GM19193 (cell line): Measurements from ENCODE around the gene TBCCD1.

Experiments used
- POLR2A ChIP-seq: IDR thresholded peaks from 4 replicates; pipeline ENCODE4 v1.6.1; 2011; ENCODE audit not compliant: insufficient read depth, insufficient read length; ENCODE audit errors: extremely low read depth

TBCCD1 gene, protein sequence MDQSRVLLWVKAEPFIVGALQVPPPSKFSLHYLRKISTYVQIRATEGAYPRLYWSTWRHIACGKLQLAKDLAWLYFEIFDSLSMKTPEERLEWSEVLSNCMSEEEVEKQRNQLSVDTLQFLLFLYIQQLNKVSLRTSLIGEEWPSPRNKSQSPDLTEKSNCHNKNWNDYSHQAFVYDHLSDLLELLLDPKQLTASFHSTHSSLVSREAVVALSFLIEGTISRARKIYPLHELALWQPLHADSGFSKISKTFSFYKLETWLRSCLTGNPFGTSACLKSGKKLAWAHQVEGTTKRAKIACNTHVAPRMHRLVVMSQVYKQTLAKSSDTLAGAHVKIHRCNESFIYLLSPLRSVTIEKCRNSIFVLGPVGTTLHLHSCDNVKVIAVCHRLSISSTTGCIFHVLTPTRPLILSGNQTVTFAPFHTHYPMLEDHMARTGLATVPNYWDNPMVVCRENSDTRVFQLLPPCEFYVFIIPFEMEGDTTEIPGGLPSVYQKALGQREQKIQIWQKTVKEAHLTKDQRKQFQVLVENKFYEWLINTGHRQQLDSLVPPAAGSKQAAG

DNA sequence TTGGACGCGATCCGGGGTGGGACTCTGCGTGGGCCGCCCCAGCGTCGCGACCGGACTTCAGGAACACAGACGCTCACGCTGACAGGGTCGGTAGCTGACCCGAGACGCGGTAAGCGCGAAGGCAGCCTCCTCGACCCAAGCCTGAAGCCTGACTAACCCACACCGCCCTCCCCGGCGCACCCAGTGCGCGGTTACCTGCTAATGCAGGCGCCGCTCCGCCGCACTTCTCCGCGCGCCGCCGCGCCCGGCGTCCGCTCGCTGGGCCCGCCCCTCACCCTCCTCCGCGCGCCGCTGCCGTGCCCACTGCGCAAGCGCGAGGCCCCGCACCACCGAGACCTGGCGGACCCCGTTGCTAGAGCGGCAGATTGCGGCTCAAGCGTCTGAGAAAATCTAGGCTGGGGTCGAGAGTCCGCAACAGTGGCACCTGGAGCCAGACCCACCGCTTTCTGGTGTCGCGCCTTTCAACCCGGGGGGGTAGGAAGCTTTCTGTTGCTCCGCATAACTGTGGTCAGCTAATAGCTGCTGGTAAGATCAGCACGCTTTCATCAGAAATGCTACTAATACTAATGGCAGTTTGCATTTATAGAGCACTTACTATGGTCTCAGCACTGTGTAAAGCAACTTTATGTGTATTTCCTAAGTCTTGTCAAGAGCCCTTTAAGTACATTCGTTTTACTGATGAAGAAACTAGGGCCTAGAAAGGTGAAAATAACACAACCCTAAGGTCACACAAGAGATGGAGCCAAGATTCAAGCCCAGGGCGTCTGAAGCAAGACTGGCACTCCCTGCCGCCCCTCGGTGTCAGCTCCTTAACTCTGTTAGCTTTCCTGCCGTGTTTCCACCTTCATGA is at the start of gene TBCCD1:
Gene TBCCD1, minus strand, starts transcription at position 268 of the 850 bp plus-strand sequence. CDS start 3,010 bp downstream, outside the sequence.
- TF ChIP-seq POLR2A, result peak; percentile 97

DNA sequence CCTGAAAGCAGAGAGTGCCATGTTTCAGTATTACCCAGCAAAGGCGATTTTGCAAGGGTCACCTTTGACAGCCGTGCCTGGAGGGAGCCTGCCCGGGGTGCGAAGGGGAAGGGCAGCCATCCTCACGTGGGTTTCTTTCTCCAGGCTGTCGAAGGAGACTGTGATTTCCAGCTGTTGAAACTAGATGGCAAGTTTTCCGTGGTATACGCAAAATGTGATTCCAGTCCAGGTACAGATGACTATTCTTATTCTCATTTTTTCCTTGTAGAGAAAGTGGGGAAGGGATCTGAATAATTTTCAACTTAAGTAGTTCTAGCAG is 49.1 kb upstream of the TBCCD1 start:
- TF ChIP-seq POLR2A, result no peak

DNA sequence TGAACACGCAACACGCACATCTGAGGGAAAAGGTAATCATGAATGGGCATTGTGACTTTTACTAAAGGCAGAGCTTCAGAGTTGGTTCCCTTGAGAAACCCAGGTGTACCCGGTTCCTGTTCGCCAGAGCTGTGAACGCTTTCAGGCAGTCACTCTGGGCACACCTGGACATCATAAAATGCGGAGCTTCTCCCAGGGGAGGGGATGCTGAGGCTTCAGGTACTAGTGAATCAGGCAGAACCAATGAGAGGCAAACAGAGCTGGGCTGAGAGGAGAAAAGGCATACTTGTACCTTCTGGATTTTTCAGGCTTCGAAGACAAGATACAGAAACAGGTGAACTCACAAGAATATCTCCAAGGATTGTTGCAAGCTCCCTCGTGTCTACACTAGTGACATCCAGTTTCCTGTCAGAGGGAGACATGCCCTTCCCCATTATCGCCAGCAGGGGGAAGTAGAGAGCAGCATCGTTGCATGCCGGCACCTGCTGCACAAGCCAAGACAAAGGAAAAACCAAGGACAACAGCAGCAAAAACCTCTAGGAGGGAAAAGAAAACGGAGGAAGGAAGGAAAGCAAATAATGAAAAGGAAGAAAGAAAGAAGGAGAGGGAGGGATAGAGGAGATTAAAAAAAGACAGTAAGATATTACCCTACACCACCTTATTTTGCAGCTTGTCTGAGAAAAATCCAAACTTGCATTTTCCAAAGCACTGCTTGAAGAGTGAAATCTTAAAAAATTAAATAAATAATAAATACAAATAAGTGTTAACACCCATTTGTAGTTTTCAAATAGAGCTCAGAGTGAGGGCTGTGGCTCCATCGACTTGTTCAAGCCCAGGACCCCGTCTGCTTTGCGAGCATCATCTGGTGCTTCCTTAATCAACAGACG is 47.7 kb upstream of the TBCCD1 start:
- TF ChIP-seq POLR2A, result no peak

DNA sequence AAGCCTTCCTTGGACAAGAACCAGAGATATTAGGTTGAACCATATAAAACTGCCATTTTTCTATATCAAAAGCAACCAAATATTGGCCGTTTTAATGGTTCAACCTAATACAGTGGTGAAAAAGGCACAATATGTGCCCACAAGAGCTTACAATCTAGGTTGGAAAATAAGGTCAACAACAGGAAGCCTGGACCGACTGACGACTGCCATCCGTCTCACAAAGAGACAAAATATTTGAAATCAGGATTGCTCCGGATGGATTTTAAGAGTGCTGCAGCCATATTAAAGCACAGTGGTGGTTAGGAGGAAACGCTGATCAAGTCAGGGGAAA is 47.1 kb upstream of the TBCCD1 start:
- TF ChIP-seq POLR2A, result no peak

DNA sequence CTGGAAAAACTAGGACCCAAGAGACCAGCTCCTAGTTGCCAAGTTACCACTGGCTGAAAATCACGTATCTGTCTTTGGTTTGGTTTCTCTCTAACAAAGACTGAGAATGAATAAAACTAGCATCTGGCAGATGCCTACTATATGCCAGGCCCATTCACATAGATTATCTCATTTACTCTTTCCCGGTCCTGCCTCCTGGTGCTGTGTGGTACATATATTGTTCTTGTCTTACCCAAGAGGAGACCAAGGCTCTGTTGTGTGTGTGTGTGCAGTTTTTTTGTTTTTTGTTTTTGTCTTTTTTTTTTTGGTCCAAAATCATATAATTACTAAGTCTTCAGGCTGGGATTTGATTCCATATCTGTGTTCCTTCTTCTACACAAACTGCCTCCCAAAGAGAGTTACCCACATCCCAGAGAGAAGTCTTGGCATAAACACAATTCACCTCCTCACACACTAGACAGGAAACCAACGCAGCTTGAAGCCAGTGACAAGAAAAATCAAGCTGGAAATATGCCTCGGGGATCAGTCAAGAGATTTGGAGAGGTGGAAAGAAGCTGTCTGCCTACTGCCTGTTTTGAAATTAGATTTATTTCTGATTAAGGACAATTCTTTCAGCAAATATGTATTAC is 46.6 kb upstream of the TBCCD1 start:
- no peak for TF ChIP-seq POLR2A

DNA sequence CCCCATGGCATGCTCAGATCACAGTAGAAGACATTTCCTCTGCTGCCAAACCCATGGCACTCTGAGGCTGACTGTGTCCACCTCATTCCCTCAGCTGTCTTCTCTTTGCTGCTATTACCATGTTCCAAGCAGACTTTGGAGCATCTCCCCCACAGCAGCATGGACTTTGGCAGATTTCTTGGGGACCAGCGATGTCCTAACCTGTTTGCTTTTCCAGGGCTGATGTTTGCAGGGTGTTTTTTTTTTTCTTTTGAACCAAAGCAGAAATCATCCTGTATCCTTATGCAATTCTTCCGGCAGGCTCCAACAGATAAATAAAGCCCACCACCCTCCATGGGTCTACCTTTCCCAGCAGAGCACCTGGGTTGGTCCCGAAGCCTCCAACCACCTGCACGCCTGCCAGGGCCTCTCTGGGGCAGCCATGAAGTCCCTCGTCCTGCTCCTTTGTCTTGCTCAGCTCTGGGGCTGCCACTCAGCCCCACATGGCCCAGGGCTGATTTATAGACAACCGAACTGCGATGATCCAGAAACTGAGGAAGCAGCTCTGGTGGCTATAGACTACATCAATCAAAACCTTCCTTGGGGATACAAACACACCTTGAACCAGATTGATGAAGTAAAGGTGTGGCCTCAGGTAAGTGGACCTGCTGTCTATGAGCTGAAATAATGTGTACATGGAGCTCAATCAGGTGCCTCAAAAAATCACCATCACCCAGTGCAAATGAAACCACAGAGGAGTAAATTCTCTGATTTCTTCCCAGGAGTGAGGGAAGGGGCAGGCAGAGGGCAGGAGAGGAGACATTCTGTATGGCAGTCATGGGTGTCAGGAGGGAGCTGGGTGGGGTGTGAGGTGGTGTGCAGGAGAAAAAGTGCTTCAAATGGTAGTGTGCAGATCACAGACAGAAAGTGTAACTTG is 45.8 kb upstream of the TBCCD1 start, which contains the start of gene AHSG:
Gene AHSG, plus strand, starts transcription at position 340 of the 916 bp plus-strand sequence. Its CDS starts 82 bp downstream, at position 422.
- no peak for TF ChIP-seq POLR2A

DNA sequence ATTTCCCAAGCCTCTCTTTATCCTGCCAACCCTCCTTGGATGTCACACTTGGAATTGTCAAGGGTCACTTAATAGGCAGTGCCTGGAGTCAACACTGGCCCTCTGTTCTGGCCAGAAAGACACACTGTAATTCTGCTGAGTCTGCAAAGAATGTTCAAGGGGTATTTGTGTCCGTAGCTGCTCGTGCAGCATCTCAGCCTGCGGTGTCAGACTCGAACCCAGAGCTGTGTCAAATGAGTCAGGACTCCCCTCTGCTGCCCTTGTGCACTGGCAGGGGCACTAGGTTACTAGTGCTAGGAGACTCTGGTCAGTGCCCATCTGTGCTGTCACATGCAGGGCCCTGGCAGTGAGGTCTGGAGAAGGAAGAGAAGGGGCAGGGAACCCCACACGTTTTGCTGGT is 44.9 kb upstream of the TBCCD1 start:
- no peak for TF ChIP-seq POLR2A

DNA sequence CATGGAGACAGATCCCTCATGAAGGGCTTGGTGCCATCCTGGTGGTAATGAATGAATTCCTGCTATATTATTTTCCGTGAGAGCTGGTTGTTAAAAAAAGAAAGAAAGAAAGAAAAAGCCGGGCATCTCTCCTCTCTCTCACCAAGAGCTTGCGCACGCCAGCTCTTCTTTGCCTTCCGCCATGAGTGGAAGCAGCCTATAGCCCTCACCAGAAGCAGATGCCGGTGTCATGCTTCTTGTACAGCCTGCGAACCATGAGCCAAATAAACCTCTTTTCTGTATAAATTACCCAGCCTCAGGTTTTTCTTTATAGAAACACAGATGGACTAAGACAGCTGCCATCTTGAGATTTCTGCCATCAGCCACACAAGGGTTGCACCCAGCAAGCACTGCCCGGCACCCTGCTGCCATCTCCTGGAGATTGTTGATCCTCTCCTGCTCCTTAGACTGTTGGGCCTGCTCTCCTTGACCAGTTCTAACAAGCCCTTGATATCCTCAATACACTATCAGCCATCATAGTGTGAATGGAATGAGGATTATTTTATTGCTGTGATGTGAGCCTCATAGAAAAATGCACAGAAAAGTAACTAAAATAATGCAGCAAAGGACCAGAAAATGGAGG is 42.2 kb upstream of the TBCCD1 start:
- no peak for TF ChIP-seq POLR2A

DNA sequence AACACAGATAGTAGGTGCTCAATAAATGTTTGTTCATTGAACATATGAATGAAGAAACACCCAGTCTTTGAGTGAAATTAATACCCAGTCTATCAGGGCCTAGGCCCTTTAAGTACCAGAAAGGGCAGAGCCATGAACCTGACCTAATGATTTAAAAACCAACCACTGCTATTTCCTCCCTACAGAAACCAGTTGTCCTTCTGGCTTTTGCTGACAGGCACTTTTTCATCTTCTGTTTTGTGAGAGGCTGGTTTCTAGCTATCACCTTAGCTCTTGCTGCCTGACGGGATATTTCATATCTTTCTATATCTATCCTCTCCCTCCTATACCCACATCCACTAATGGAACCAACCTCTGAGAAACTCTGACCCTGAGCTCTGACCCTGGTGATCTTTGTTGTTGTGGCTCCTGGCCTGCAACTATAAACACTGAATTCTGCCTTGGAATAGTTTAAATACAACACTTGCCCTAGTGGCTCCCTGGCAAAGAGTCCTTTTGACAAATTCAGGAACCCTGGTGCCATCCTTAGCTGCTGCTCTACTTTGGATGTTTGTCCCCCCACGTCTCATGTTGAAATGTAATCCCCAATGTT is 41.6 kb upstream of the TBCCD1 start:
- TF ChIP-seq POLR2A, result no peak

DNA sequence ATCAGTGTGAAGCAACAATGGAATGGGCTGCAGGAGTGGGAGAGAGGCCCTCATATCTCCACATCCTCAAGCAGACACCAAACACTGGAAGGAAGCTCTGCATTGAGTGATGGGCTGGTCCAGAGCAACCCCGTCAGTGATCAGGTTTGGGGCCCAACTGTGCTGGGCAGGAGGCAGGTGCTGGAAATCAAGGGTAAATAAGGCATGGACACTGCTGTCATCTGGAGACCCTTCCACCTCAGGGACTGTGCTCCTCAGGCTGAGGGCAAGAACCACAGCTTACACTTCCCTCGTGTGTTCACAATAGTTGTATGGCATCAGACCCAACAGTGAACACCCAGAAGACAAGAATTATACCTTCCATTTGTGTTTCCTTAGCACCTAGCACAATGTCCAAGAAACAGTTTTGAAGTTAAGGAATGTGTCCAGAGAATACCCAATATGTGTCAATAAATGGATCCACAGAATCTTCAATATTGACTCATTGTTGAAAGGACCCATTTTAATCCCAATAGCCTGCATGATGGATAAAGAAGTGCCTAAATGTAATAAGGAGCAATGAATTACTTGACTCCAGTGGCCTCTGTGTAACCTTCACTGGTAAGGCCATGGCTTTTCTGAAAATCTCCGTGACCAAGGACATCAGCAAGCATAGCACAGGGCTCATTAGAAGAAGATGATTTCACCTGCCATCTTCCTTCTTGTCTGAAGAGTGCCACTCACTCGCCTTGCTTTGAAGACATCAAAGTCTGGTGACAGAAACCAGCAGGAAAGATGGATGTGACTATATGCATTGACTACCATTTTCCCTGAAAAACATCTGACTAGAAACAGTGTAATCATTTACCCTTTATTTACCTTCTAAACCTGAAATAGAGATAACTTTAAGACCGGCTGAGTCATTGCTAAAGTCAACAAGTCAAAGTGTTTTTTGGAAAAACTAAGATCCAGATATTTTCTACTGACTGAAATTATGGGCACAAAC is 38.7 kb upstream of the TBCCD1 start:
- TF ChIP-seq POLR2A, result no peak

DNA sequence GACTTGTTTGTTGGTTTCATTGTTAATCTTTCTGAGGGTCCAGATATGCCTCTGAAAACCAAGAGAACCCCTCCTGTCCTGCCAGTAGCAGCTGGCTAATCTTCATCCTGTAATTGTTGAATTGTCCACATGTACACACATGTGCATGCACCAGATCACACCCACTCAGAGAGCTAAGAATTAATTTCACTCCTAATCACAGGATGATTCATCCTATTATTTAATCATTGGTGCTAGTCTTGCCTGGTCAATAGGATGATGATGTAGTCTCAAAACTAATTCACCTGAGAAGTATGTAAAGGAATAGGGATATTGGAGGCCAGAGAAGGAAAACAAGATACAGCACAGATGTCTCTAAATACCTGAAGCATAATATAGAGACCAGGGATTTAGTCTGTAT is 37.9 kb upstream of the TBCCD1 start:
- no peak for TF ChIP-seq POLR2A
